Osteocyte (in vitro differentiated cells): ENCODE measurements around the gene SARM1. TPM values are rescaled to one million over a fixed set of nuclear protein-coding genes. Genes with fewer than 3 reads are reported as not detected.

Experiments
- DNase-seq: peaks from one replicate; pipeline ENCODE4 v3.0.0; 2021; ENCODE audit warnings: mixed read lengths; ENCODE audit not compliant: unreplicated experiment; ENCODE audit errors: extremely low spot score
- H3K27ac Mint-ChIP-seq: one replicate; pipeline ENCODE4 v1.8.0; 2021; ENCODE audit warnings: mild to moderate bottlenecking, mixed read lengths; ENCODE audit not compliant: unreplicated experiment
- H3K27me3 Mint-ChIP-seq: one replicate; pipeline ENCODE4 v1.8.0; 2021; ENCODE audit warnings: mixed read lengths; ENCODE audit not compliant: unreplicated experiment
- H3K36me3 Mint-ChIP-seq: one replicate; pipeline ENCODE4 v1.8.0; 2021; ENCODE audit warnings: mixed read lengths; ENCODE audit not compliant: unreplicated experiment
- H3K4me1 Mint-ChIP-seq: one replicate; pipeline ENCODE4 v1.8.0; 2021; ENCODE audit warnings: mixed read lengths; ENCODE audit not compliant: unreplicated experiment
- H3K4me3 Mint-ChIP-seq: one replicate; pipeline ENCODE4 v1.8.0; 2021; ENCODE audit warnings: mild to moderate bottlenecking, moderate library complexity, mixed read lengths; ENCODE audit not compliant: unreplicated experiment
- H3K9me3 Mint-ChIP-seq: one replicate; pipeline ENCODE4 v1.8.0; 2021; ENCODE audit warnings: mixed read lengths; ENCODE audit not compliant: unreplicated experiment
- CTCF ChIP-seq: fragments of 200-600 bp; sonication (generic); IDR thresholded peaks from 2 replicates; pipeline ENCODE4 v1.5.0; 2021; ENCODE audit warnings: antibody characterized with exemption, mild to moderate bottlenecking, moderate library complexity
- total RNA-seq: library from RNA; stranded (reverse); gene quantifications from 2 replicates; pipeline ENCODE4 v1.2.1, GENCODE V29; 2021

SARM1 gene
- total RNA-seq, 1 donor from 2014 or later, result 27.8 TPM

- Mint-ChIP-seq H3K27me3 (no peaks in the 10 kb centered on the region), H3K9me3 (no peaks in the 10 kb centered on the region), H3K27ac (no peak overlapping the region), H3K36me3 (peaks cover 24% of the 10 kb centered on the region), H3K4me3 (no peak overlapping the region), H3K4me1 (peaks cover 29% of the 10 kb centered on the region)
- TF ChIP-seq CTCF, result no peak
- DNase-seq, result no peak
Measured at GRCh38 chr17:28341516-28341915, 30.0 kb upstream of the SARM1 start.

- no peaks in the 10 kb centered on the region for H3K27me3 Mint-ChIP-seq
- H3K4me3 Mint-ChIP-seq, result no peak overlapping the region
- peaks cover 29% of the 10 kb centered on the region for H3K4me1 Mint-ChIP-seq
- H3K9me3 Mint-ChIP-seq, result no peaks in the 10 kb centered on the region
- DNase-seq, result no peak
- TF ChIP-seq CTCF, result no peak
- H3K36me3 Mint-ChIP-seq, result peaks cover 30% of the 10 kb centered on the region
- no peak overlapping the region for H3K27ac Mint-ChIP-seq
Measured at GRCh38 chr17:28342313-28342712, 29.2 kb upstream of the SARM1 start.

GRCh38 chr17:28343491-28343932, 28.0 kb upstream of the SARM1 start:
- Mint-ChIP-seq H3K27me3 (no peaks in the 10 kb centered on the region), H3K27ac (no peak overlapping the region), H3K4me1 (peaks cover 24% of the 10 kb centered on the region), H3K36me3 (peaks cover 36% of the 10 kb centered on the region), H3K9me3 (no peaks in the 10 kb centered on the region), H3K4me3 (no peak overlapping the region)
- no peak for TF ChIP-seq CTCF
- no peak for DNase-seq

GRCh38 chr17:28344011-28344410, 27.5 kb upstream of the SARM1 start:
- Mint-ChIP-seq H3K27ac (no peak overlapping the region), H3K27me3 (no peaks in the 10 kb centered on the region), H3K36me3 (peaks cover 39% of the 10 kb centered on the region), H3K9me3 (no peaks in the 10 kb centered on the region), H3K4me1 (peaks cover 21% of the 10 kb centered on the region), H3K4me3 (no peak overlapping the region)
- DNase-seq, result no peak
- TF ChIP-seq CTCF, result no peak

- H3K9me3 Mint-ChIP-seq, result no peaks in the 10 kb centered on the region
- H3K27me3 Mint-ChIP-seq, result no peaks in the 10 kb centered on the region
- peaks cover 36% of the 10 kb centered on the region for H3K36me3 Mint-ChIP-seq
- DNase-seq, result no peak
- TF ChIP-seq CTCF, result no peak
- H3K4me1 Mint-ChIP-seq, result peaks cover 21% of the 10 kb centered on the region
- H3K27ac Mint-ChIP-seq, result no peak overlapping the region
- no peak overlapping the region for H3K4me3 Mint-ChIP-seq
Measured at GRCh38 chr17:28344435-28344901, 27.0 kb upstream of the SARM1 start.
